BLaER1 (cell line): ENCODE data around the gene POLK.
"Not testable (repeated sequence)": the region's sequence is repeated elsewhere in the genome, so short reads cannot be mapped to it uniquely, and the experiment has no call there.

Source experiments
- H3K27ac ChIP-seq: shearing (Covaris generic); formaldehyde crosslinking; 2 replicates; pipeline ENCODE4 v1.8.1; 2022
- H3K27me3 ChIP-seq: shearing (Covaris generic); formaldehyde crosslinking; 2 replicates; pipeline ENCODE4 v1.8.1; 2022
- H3K36me3 ChIP-seq: shearing (Covaris generic); formaldehyde crosslinking; 2 replicates; pipeline ENCODE4 v1.8.1; 2022
- H3K4me1 ChIP-seq: shearing (Covaris generic); formaldehyde crosslinking; 2 replicates; pipeline ENCODE4 v1.8.1; 2022
- H3K4me2 ChIP-seq: shearing (Covaris generic); formaldehyde crosslinking; 2 replicates; pipeline ENCODE4 v1.8.1; 2022
- H3K4me3 ChIP-seq: shearing (Covaris generic); formaldehyde crosslinking; 2 replicates; pipeline ENCODE4 v1.8.1; 2022
- H3K9ac ChIP-seq: shearing (Covaris generic); formaldehyde crosslinking; 2 replicates; pipeline ENCODE4 v1.8.1; 2022
- H3K9me3 ChIP-seq: shearing (Covaris generic); formaldehyde crosslinking; 2 replicates; pipeline ENCODE4 v1.8.1; 2022
- H4K20me1 ChIP-seq: shearing (Covaris generic); formaldehyde crosslinking; 2 replicates; pipeline ENCODE4 v1.8.1; 2022
- Cebpa-rat ChIP-seq: shearing (Covaris generic); IDR thresholded peaks from 2 replicates; pipeline ENCODE4 v1.8.1; 2022

POLK gene

DNA sequence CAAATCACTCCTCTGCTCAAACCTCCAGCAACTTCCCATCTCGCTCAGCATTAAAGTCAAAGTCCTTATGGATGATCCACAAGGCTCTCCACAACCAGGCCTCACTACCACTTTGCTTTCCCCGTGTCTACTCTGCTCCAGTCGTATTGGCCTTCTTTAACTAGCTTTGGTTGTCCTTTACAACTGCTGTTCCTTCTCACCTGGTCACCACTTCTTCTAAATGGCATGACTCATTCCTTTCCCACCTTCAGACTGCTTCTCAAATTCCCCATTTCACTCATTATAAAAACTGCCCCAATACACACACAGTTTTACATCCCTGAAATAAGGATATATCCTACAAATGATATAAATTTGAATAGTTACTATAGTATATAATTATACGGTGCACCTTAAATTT lies 30.7 kb upstream of the POLK start:
- no peak overlapping the region for H3K9ac ChIP-seq
- H3K4me2 ChIP-seq, result no peak overlapping the region
- H3K27ac ChIP-seq, result no peak overlapping the region
- H4K20me1 ChIP-seq, result peaks cover 60% of the 10 kb centered on the region; the same call in 1 of the 2 replicates
- H3K4me1 ChIP-seq, result no peaks in the 10 kb centered on the region
- H3K4me3 ChIP-seq, result no peak overlapping the region
- H3K27me3 ChIP-seq, result no peaks in the 10 kb centered on the region
- peaks cover 27% of the 10 kb centered on the region for H3K9me3 ChIP-seq
- TF ChIP-seq Cebpa-rat, result no peak
- peaks cover 23% of the 10 kb centered on the region for H3K36me3 ChIP-seq

DNA sequence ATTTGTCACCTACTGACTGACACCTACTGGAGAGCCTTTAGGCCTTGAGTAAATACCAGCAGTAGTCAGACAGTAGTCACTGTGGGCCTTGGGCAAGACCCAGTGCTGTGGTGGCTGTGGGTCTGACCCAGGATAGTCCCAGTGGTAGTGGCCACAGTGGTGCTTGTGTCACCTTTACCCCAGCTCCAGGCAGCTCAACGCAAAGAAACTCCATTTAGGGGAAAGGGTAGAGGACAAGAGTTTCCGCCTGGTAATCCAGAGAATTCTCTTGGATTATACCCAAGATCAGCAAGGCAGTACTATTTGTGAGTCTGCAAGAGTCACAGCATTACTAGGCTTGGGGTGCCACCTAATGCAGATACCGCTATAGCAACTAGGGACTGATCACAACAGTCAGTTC lies 29.2 kb upstream of the POLK start:
- peaks cover 23% of the 10 kb centered on the region for H3K36me3 ChIP-seq
- TF ChIP-seq Cebpa-rat, result no peak
- peaks cover 51% of the 10 kb centered on the region; the same call in 1 of the 2 replicates for H4K20me1 ChIP-seq
- H3K4me2 ChIP-seq, result no peak overlapping the region
- no peaks in the 10 kb centered on the region for H3K4me1 ChIP-seq
- H3K27me3 ChIP-seq, result no peaks in the 10 kb centered on the region
- no peak overlapping the region for H3K4me3 ChIP-seq
- H3K27ac ChIP-seq, result no peak overlapping the region
- H3K9me3 ChIP-seq, result peaks cover 39% of the 10 kb centered on the region
- H3K9ac ChIP-seq, result no peak overlapping the region

DNA sequence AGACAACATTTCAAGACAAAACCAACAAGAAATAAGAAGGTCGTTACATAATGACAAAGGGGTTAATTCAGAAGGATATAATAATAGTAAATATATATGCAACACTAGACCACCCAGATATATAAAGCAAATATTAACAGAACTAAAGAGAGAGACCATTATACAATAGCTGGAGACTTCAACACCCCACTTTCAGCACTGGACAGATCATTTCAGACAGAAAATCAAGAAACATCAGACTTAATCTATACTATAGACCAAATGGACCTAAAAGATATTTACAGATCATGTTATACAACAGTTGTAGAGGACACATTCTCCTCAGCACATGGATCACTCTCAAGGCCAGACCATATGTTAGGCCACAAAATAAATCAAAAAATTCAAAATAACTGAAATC lies 27.1 kb upstream of the POLK start:
- no peak overlapping the region for H3K4me3 ChIP-seq
- H3K9me3 ChIP-seq, result peaks cover 54% of the 10 kb centered on the region
- H4K20me1 ChIP-seq, result peaks cover 34% of the 10 kb centered on the region; the same call in 1 of the 2 replicates
- H3K27me3 ChIP-seq, result no peaks in the 10 kb centered on the region
- no peak overlapping the region for H3K9ac ChIP-seq
- H3K27ac ChIP-seq, result no peak overlapping the region
- H3K4me1 ChIP-seq, result no peaks in the 10 kb centered on the region
- H3K4me2 ChIP-seq, result no peak overlapping the region
- peaks cover 22% of the 10 kb centered on the region for H3K36me3 ChIP-seq
- no peak for TF ChIP-seq Cebpa-rat

DNA sequence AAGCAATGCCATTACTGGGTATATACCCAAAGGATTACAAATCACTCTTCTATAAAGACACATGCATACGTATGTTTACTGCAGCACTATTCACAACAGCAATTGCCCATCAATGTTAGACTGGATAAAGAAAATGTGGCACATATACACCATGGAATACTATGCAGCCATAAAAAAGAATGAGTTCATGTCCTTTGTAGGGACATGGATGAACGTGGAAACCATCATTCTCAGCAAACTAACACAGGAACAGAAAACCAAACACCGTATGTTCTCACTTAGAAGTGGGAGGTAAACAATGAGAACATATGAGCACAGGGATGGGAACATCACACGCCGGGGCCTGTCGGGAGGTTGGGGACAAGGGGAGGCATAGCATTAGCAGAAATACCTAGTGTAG lies 21.8 kb upstream of the POLK start:
- 0 out of 2 replicates have a peak, but pooled peaks cover 13% of the 10 kb centered on the region for H4K20me1 ChIP-seq
- not testable (repeated sequence) for H3K27me3 ChIP-seq, H3K4me1 ChIP-seq, H3K27ac ChIP-seq, H3K9ac ChIP-seq, H3K4me3 ChIP-seq, H3K4me2 ChIP-seq
- H3K36me3 ChIP-seq, result peaks cover 38% of the 10 kb centered on the region
- peaks cover 50% of the 10 kb centered on the region for H3K9me3 ChIP-seq

DNA sequence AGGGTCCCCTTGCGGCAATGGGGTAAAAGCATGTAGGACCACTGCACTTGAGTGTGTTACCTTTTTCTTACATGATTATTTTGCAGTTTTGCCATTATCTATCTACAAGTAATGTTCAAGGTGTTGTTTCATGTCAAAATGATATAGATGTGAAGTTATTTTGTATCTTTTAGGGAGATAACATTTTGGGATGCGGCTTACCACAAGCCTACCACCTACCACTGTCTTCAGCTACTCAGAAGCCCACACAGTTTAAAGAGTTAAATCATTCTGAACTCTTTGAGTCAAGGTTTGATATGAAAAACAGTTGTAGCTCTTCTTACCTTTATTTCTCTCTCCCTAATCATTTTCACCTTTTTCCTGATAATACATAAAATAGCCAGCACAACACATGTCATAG lies 20.1 kb upstream of the POLK start:
- H3K4me3 ChIP-seq, result no peak overlapping the region
- H3K9me3 ChIP-seq, result peaks cover 37% of the 10 kb centered on the region
- no peaks in the 10 kb centered on the region for H4K20me1 ChIP-seq
- H3K27me3 ChIP-seq, result no peaks in the 10 kb centered on the region
- no peak overlapping the region for H3K9ac ChIP-seq
- H3K4me2 ChIP-seq, result no peak overlapping the region
- H3K4me1 ChIP-seq, result no peaks in the 10 kb centered on the region
- no peak for TF ChIP-seq Cebpa-rat
- H3K27ac ChIP-seq, result no peak overlapping the region
- peaks cover 41% of the 10 kb centered on the region for H3K36me3 ChIP-seq

DNA sequence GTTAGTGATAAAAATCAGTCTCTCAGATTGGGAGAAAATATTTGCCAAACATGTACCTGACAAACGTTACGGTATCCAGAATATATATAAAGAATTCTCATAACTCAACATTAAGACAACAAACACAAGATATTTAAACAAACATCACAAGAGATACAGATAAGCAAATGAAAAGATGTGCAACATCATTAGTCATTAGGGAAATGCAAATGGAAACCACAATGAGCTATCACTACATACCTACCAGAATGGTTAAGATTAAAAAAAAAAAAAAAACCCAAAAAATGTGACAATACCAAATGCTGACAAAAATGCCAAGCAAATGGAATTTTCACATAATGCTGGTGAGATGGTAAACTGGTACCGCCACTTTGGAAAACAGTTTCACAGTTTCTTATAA lies 15.7 kb upstream of the POLK start:
- H3K4me1 ChIP-seq, result no peaks in the 10 kb centered on the region
- H3K27me3 ChIP-seq, result no peaks in the 10 kb centered on the region
- peaks cover 62% of the 10 kb centered on the region for H3K36me3 ChIP-seq
- H3K4me2 ChIP-seq, result no peak overlapping the region
- no peak overlapping the region for H3K4me3 ChIP-seq
- no peaks in the 10 kb centered on the region; the same call in 1 of the 2 replicates for H3K9me3 ChIP-seq
- no peak overlapping the region for H3K9ac ChIP-seq
- no peak for TF ChIP-seq Cebpa-rat
- no peaks in the 10 kb centered on the region for H4K20me1 ChIP-seq
- H3K27ac ChIP-seq, result no peak overlapping the region

DNA sequence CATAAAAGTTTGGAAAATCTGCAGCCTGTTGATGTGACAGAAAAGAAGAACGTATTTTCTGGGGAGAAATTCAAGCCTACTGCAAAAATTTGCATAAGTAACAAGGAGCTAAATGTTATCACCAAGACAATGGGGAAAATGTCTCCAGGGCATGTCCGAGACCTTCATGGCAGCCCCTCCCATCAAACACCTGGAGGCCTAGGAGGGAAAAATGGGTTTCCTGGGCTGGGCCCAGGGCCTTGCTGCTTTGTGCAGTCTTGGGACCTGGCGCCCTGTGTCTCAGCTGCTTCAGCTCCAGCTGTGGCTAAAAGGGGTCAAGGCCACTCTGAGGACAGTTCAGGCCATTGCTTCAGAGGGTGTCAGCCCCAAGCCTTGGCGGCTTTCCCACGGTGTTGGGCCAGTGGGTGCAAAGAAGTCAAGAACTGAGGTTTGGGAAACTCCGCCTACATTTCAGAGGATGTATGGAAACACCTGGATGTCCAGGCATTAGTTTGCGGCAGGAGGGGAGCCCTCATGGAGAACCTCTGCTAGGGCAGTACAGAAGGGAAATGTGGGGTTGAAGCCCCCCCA lies 13.4 kb upstream of the POLK start:
- Histone ChIP-seq H3K4me2 (no peak overlapping the region), H3K4me1 (no peaks in the 10 kb centered on the region), H4K20me1 (no peaks in the 10 kb centered on the region), H3K27me3 (no peaks in the 10 kb centered on the region), H3K4me3 (no peak overlapping the region), H3K9ac (no peak overlapping the region), H3K9me3 (no peaks in the 10 kb centered on the region; the same call in 1 of the 2 replicates), H3K36me3 (peaks cover 43% of the 10 kb centered on the region), H3K27ac (no peak overlapping the region)
- TF ChIP-seq Cebpa-rat, result no peak

DNA sequence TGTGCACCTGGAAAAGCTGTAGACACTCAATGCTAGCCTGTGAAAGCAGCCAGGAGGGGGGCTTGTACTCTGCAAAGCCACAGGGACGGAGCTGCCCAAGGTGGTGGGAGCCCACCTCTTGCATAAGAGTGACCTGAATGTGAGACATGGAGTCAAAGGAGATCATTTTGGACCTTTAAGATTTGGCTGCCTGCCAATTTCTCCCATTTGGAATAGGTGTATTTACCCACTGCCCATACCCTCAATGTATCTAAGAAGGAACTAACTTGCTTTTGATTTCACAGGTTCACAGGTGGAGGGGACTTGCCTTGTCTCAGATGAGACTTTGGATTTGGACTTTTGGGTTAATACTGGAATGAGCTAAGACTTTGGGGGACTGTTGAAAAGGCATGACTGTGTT lies 12.8 kb upstream of the POLK start:
- H3K36me3 ChIP-seq, result peaks cover 43% of the 10 kb centered on the region
- H3K9me3 ChIP-seq, H3K27ac ChIP-seq, H3K4me2 ChIP-seq, H3K27me3 ChIP-seq, H3K4me1 ChIP-seq, H3K9ac ChIP-seq, H4K20me1 ChIP-seq, H3K4me3 ChIP-seq: not testable (repeated sequence)

DNA sequence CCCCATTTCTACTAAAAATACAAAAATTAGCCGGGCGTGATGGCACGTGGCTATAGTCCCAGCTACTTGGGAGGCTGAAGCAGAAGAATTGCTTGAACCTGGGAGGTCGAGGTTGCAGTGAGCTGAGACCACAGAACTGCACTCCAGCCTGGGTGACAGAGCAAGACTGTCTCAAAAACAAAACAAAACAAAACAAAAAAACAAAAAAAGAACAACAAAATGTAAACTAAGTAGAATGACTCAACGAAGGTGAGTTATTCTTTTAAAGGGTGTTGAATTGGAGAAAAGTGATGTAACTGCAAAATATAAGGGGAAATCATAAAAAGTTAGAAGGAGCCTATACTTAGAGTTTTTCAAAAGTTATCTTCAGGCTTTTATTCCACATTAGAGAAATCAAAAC lies 6.6 kb upstream of the POLK start:
- not testable (repeated sequence) for H3K4me3 ChIP-seq, H3K9ac ChIP-seq, H3K36me3 ChIP-seq, H3K9me3 ChIP-seq, H3K27ac ChIP-seq, H3K27me3 ChIP-seq, H3K4me2 ChIP-seq
- H4K20me1 ChIP-seq, result peaks cover 11% of the 10 kb centered on the region; the same call in 1 of the 2 replicates
- peaks cover 13% of the 10 kb centered on the region for H3K4me1 ChIP-seq

DNA sequence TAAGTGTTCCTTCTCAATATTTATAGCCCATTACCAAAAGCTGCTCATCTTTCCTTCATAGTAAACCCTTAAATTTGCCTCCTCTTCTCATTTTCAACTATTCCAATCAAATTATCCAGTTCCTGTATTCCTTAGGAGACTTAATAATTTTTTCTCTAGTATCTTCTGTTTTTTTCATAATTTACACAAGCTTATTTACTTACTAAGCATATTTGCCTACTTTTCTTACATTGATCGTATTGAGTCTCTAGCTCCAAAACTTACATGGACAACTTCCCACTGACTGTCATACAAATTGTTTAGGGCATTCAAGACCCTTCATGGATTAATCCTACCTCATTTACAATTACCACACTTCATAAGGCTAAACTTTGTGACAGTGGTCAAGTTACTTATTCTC lies 3.9 kb upstream of the POLK start:
- Histone ChIP-seq H4K20me1 (peaks cover 19% of the 10 kb centered on the region; the same call in 1 of the 2 replicates), H3K27ac (no peak overlapping the region), H3K4me1 (peaks cover 17% of the 10 kb centered on the region), H3K4me3 (no peak overlapping the region), H3K36me3 (peaks cover 5% of the 10 kb centered on the region; the same call in 1 of the 2 replicates), H3K4me2 (no peak overlapping the region), H3K9me3 (0 out of 2 replicates have a peak, but pooled peaks cover 8% of the 10 kb centered on the region), H3K27me3 (no peaks in the 10 kb centered on the region), H3K9ac (no peak overlapping the region)
- no peak for TF ChIP-seq Cebpa-rat

DNA sequence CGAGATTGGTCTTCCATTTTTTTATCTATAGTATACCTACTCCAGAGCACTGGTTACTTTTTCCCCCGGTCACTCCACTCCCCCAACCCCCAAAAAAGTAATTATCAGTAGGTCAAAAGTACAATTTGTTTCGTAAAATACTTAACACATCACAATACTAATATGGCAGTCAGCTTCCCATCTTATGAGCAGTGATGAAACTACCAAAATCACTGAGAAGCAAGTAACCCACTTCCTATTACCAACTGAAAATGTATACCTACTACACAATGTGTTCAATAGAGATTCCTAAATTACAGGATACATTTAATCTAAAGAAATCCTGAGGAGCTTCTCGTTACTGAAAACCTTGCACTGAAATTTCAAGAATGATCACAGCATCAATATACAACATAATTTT lies 2.1 kb upstream of the POLK start:
- peaks cover 5% of the 10 kb centered on the region; the same call in 1 of the 2 replicates for H3K36me3 ChIP-seq
- peak overlapping the region; percentile 85 for H3K4me2 ChIP-seq
- no peak for TF ChIP-seq Cebpa-rat
- H3K4me3 ChIP-seq, result peak overlapping the region; percentile 88
- 0 out of 2 replicates have a peak, but pooled peaks cover 8% of the 10 kb centered on the region for H3K9me3 ChIP-seq
- H3K27ac ChIP-seq, result no peak overlapping the region
- H3K27me3 ChIP-seq, result no peaks in the 10 kb centered on the region
- peak overlapping the region; percentile 91 for H3K9ac ChIP-seq
- H3K4me1 ChIP-seq, result peaks cover 28% of the 10 kb centered on the region
- H4K20me1 ChIP-seq, result peaks cover 19% of the 10 kb centered on the region; the same call in 1 of the 2 replicates
